HCT116 (cell line): Measurements from ENCODE around the gene TSHZ1. TPM values are rescaled to one million over a fixed set of nuclear protein-coding genes. Genes with fewer than 3 reads are reported as not detected.

Experiments used
- ATAC-seq: fragments of 200-7000 bp; cut with Tn5 transposase; 2 replicates; pipeline ENCODE4 v1.9.1; 2020; ENCODE audit warnings: mild to moderate bottlenecking, moderate library complexity
- BruUV-seq: library from RNA; stranded (reverse); fragments of 400-500 nt; replicated peaks from 2 replicates; lab custom pipeline; 2021; lab: Mats Ljungman, UMichigan
- CTCF ChIA-PET: fragments of 300-600 bp; sonication (Branson Sonifier 250); formaldehyde crosslinking; loops from one replicate; lab custom pipeline; 2021; ENCODE audit warnings: antibody characterized with exemption; lab: Charles Lee
- POLR2A ChIA-PET: fragments of 300-600, 350-600 bp; sonication (Branson Sonifier 250); formaldehyde crosslinking; loops from one replicate; lab custom pipeline; 2021; ENCODE audit warnings: antibody characterized with exemption; lab: Charles Lee
- RAD21 ChIA-PET, 2 experiments: fragments of 300-600 bp; sonication (Branson Sonifier 250); formaldehyde crosslinking; loops; one replicate each; lab custom pipeline; 2023; ENCODE audit warnings: low total read pairs in 2 of 2; ENCODE audit not compliant: uncharacterized antibody in 2 of 2, unreplicated experiment in 2 of 2, low non-redundant PET in 1 of 2; lab: Charles Lee
- DNase-seq: peaks from one replicate; pipeline ENCODE4 v3.0.0-alpha.2; 2010; ENCODE audit warnings: low read depth, low spot score
- H2AFZ ChIP-seq: fragments of 200-600 bp; shearing (Covaris generic), sonication (generic); 2 replicates; pipeline ENCODE4 v1.6.1; 2017; ENCODE audit warnings: low read depth, mixed run types, mixed read lengths, antibody characterized with exemption, low read length; ENCODE audit not compliant: poor library complexity, severe bottlenecking
- H3K27ac ChIP-seq: 2 replicates; pipeline ENCODE4 v1.5.1; 2012; ENCODE audit warnings: low read depth, low read length
- H3K27me3 ChIP-seq: fragments of 200-600 bp; sonication (generic); 2 replicates; pipeline ENCODE4 v1.6.1; 2016; ENCODE audit warnings: mixed run types, low read length, mixed read lengths; ENCODE audit not compliant: insufficient read depth
- H3K36me3 ChIP-seq, 2 experiments: fragments of 200-500 bp in 1 of 2; fragments of 200-600 bp in 1 of 2; sonication (Bioruptor generic) in 1 of 2; sonication (generic) in 1 of 2; 2 replicates each; pipeline versions ENCODE4 v1.5.1 to v1.6.1; 2014 to 2016; ENCODE audit warnings: low read length in 2 of 2, inconsistent platforms in 1 of 2, mixed read lengths in 1 of 2, mixed run types in 1 of 2; ENCODE audit not compliant: insufficient read depth in 2 of 2, control insufficient read depth in 1 of 2
- H3K4me1 ChIP-seq, 2 experiments: fragments of 200-600 bp in 1 of 2; sonication (generic) in 1 of 2; 2 replicates each; pipeline versions ENCODE4 v1.5.1 to v1.6.1; 2012 to 2017; ENCODE audit warnings: low read length in 2 of 2, inconsistent platforms in 1 of 2, mild to moderate bottlenecking in 1 of 2, mixed read lengths in 1 of 2, mixed run types in 1 of 2, moderate library complexity in 1 of 2; ENCODE audit not compliant: insufficient read depth in 2 of 2, control insufficient read depth in 1 of 2
- H3K4me2 ChIP-seq: fragments of 200-600 bp; sonication (generic); 2 replicates; pipeline ENCODE4 v1.6.1; 2017; ENCODE audit warnings: mixed run types, low read length, mixed read lengths
- H3K4me3 ChIP-seq, 2 experiments: fragments of 200-600 bp in 1 of 2; sonication (generic) in 1 of 2; replicated peaks in 1 of 2; 2 replicates each; pipeline ENCODE4 v1.5.1; 2011 to 2016; ENCODE audit warnings: low read length in 2 of 2, control low read depth in 1 of 2, low read depth in 1 of 2, mild to moderate bottlenecking in 1 of 2, mixed read lengths in 1 of 2, mixed run types in 1 of 2
- H3K79me2 ChIP-seq: fragments of 200-600 bp; sonication (generic); 2 replicates; pipeline ENCODE4 v1.6.1; 2017; ENCODE audit warnings: mild to moderate bottlenecking, mixed run types, low read length, moderate library complexity, mixed read lengths; ENCODE audit not compliant: insufficient read depth
- H3K9ac ChIP-seq: fragments of 200-600 bp; sonication (generic); 2 replicates; pipeline ENCODE4 v1.6.1; 2016; ENCODE audit warnings: low read length, mixed read lengths
- H3K9me2 ChIP-seq: fragments of 200-600 bp; sonication (generic), shearing (Covaris generic); 2 replicates; pipeline ENCODE4 v1.6.1; 2017; ENCODE audit warnings: mixed run types, mild to moderate bottlenecking, moderate library complexity; ENCODE audit not compliant: insufficient read depth
- H3K9me3 ChIP-seq, 2 experiments: fragments of 200-500 bp in 1 of 2; fragments of 200-600 bp in 1 of 2; sonication (Bioruptor generic) in 1 of 2; sonication (generic) in 1 of 2; 2 replicates each; pipeline ENCODE4 v1.6.1; 2014 to 2017; ENCODE audit warnings: low read length in 2 of 2, mixed read lengths in 2 of 2, inconsistent platforms in 1 of 2, low read depth in 1 of 2, mild to moderate bottlenecking in 1 of 2, mixed run types in 1 of 2, moderate library complexity in 1 of 2; ENCODE audit not compliant: control insufficient read depth in 1 of 2, insufficient read depth in 1 of 2
- H4K20me1 ChIP-seq: fragments of 200-600 bp; sonication (generic), shearing (Covaris generic); 2 replicates; pipeline ENCODE4 v1.6.1; 2017; ENCODE audit warnings: mixed run types, mild to moderate bottlenecking, moderate library complexity; ENCODE audit not compliant: insufficient read depth
- ATF3 ChIP-seq: IDR thresholded peaks from 2 replicates; pipeline ENCODE4 v1.6.1; 2012
- EZH2phosphoT487 ChIP-seq: fragments of 200-600 bp; IDR thresholded peaks from 2 replicates; pipeline ENCODE4 v1.6.1; 2018; ENCODE audit warnings: antibody characterized with exemption, borderline replicate concordance
- MAX ChIP-seq: IDR thresholded peaks from 2 replicates; pipeline ENCODE4 v1.6.1; 2012
- POLR2A ChIP-seq: IDR thresholded peaks from 2 replicates; pipeline ENCODE4 v1.7.0; 2011; ENCODE audit warnings: borderline replicate concordance; ENCODE audit not compliant: insufficient read depth, insufficient read length; ENCODE audit errors: extremely low read depth
- SIN3A ChIP-seq: IDR thresholded peaks from 2 replicates; pipeline ENCODE4 v1.6.1; 2012; ENCODE audit warnings: low read depth
- ZBTB33 ChIP-seq: IDR thresholded peaks from 2 replicates; pipeline ENCODE4 v1.6.1; 2011; ENCODE audit warnings: mild to moderate bottlenecking, low read length, moderate library complexity; ENCODE audit not compliant: insufficient replicate concordance; ENCODE audit errors: extremely low read depth
- intact Hi-C: fragments of 100-400 bp; cut with micrococcal nuclease; formaldehyde crosslinking; loops from 2 replicates; pipeline ENCODE4 v1.10.0; 2022
- total RNA-seq: library from RNA; stranded (reverse); gene quantifications from one replicate; pipeline ENCODE4 v1.2.1, GENCODE V29; 2021; ENCODE audit not compliant: unreplicated experiment

The TSHZ1 gene
- total RNA-seq, 1 experiment from 2014 or later = 5.7 TPM

GRCh38 chr18:75246721-75247610 is 36.4 kb downstream of the TSHZ1 start:
- Histone ChIP-seq H3K27me3 (no peaks in the 10 kb centered on the region), H4K20me1 (no peaks in the 10 kb centered on the region), H2AFZ (no peak overlapping the region), H3K4me1 (no peaks in the 10 kb centered on the region), H3K27ac (no peak overlapping the region), H3K9me2 (no peaks in the 10 kb centered on the region), H3K9me3 (no peaks in the 10 kb centered on the region), H3K4me3 (no peak overlapping the region), H3K36me3 (no peaks in the 10 kb centered on the region), H3K9ac (no peak overlapping the region), H3K4me2 (no peak overlapping the region), H3K79me2 (no peaks in the 10 kb centered on the region)
- RAD21 ChIA-PET = no interaction called here
- POLR2A ChIA-PET = no interaction called here
- ATAC-seq = no peak
- intact Hi-C loops = loop anchor here (5.0 kb wide), 1 partner anchor 595 kb away; no protein-coding TSS in a partner anchor
- TF ChIP-seq ZBTB33 (no peak), ATF3 (no peak), POLR2A (no peak), EZH2phosphoT487 (no peak), SIN3A (no peak), MAX (no peak)
- no TSS peak for BruUV-seq
- CTCF ChIA-PET = no interaction called here
- no peak for DNase-seq
